Activated CD8-positive, alpha-beta memory T cell treated with anti-CD3 and anti-CD28 coated beads for 4 hours (primary cell): ENCODE data around the gene NCAPG2.

Experiments
- DNase-seq, 2 donors: peaks; one replicate each; pipeline ENCODE4 v3.0.0-alpha.2; 2020; ENCODE audit warnings: low read depth in 2 of 2

Gene NCAPG2

DNA sequence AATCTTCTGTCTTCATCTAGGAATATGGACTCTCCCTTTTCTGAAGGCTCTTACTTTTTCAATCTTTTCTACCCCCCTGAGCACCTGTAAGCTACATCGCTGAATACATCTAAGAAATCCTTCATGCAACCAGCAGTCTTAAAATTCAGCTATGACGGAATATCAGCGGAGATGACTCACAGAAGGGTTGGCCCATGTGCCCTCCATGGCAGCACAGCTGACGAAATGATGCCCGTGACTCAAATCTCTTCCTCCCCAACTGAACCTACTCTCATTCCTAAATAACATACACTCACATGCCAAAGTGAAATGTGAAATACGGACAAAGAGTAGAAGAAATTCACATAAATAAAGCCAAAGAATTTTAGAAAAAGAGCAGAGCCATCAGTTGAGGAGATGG, 30.3 kb upstream of the NCAPG2 start:
- no peak for DNase-seq

DNA sequence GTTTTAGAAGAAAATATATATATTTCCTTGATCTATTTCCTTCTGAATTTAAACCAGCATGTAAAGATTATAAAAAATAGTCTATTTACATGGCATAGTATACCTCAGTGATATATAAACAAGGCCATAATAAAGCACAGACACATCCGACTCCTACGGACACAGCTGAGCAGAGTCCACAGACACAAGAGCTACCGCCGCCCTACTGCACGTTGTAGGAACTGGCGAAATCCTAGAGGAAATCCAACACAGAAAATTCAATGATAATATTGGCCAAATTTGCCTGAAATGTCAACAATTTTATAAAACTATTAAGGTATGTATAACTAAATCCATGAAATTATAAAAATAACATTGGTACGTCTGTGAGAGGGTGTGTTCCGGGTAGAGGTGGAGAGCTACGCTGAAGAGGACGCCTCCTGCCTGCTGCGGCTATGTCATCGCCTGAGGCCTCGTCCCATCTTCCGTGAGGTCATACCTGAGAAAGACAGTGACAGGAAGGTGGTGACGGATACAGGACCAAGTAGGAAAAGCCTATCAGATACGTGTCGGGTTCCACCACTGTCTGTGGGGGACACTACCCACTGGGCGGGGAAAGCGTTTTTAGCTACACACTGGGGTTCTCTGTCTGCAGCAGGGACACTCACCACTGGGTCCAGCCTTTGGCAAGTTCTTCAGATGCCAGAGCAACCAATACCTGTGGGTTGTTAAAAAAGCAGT, 29.3 kb upstream of the NCAPG2 start:
- no peak for DNase-seq

DNA sequence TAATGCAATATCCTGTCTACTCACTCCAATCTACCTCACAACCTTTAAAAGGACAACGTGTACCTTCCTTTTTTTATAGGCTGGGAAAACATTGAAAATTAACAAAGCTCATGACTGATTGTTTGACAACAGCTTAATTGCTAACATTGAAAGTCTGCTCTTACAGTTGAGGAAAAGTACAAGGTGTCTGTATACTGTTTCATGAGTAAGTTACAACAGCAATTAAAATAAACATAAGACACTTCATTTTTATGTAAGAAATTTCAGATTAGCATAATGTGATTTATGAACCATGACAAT, 28.6 kb upstream of the NCAPG2 start:
- DNase-seq: no peak

DNA sequence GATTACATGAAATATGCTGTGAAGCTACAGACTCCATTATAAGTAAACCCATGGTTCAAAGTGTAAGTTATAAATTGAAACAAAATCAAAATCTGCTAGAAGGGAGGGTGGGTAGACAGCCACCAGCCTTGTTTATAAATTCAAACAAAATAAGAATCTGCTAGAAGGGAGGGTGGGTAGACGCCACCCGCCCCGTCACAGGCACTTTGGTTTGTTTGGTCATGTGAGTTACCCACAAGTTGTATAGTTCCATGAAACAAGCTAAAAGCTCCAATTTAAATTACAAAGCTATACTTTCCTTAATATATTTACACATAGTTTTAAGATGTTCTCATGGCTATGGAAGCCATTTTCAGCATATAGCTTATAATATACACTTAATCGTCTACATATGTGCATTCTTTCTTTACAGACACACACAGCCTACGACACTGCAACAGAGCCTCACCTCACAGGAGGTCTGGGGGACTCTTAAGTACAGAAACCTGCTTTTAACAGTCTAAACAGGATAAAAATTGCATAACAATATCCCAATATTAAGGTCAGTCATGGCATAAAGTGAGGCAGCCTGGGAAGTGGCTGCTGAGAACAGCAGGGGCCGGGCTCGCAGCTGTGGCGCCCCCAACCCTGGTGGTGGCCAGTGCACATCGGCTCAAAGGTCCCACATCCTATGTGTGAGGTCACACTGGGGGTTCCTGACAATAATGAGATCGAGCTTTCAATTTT, 28.1 kb upstream of the NCAPG2 start:
- no peak for DNase-seq

DNA sequence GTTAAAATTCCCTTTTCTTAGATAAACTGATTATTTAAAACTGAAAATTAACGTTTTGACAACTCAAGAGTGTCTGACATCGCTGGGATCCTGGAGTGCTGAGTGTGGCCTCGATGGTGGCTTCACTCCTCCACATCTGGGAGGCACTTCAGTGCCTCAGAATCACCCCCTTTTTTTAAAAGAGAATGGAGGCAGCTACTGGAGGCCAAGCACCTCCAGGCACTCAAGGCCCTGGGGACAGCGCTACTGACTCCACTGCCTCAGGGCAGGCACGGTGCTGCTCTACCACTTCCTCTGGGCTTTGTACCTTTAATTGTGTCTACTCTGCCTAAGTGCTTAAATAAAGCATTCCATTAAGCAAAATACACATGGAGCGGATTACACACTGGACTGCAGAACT, 27.2 kb upstream of the NCAPG2 start:
- DNase-seq: no peak

DNA sequence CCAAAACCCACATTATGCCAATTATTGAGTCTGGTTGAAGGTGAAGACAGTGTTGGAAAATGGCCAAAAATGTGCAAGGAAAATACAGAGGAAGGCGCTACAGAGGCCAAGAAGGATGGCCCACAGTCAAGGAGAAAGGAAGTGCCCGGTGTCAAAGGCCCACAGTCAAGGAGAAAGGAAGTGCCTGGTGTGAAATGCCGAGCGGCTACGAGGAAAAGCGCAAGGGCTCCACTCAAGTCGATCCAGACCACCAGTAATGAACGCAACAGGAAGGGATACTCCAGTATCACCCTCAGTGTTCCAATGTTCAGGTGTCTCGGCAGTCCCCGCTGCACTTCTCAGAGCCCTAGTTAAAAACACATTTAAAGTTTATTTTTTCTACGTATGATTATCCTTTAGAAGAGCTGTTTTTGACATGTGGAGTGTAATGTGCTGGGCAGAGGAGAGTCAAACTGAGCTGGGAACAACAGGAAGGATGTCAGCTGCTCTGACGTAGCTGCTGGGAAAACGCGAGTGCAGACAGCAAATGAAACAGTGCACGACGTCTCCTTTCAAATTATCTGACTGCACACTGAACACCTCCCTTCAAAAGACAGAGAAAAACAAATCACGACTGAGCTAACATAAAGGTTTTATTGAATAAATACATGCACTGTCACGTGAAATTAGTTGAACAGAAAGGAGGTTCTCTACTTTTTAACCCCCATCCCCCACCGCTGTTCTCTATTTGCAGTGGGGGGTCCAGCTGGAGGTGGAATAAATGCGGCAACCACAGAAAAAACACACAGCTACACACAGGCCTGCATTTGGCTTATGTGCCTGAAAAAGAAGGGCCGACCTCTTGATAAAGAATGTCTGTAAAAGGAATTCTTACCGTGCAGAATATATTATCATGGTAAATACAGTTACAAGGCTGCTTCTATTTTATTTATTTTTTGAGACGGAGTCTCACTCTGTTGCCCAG, 26.1 kb upstream of the NCAPG2 start:
- DNase-seq: no peak

DNA sequence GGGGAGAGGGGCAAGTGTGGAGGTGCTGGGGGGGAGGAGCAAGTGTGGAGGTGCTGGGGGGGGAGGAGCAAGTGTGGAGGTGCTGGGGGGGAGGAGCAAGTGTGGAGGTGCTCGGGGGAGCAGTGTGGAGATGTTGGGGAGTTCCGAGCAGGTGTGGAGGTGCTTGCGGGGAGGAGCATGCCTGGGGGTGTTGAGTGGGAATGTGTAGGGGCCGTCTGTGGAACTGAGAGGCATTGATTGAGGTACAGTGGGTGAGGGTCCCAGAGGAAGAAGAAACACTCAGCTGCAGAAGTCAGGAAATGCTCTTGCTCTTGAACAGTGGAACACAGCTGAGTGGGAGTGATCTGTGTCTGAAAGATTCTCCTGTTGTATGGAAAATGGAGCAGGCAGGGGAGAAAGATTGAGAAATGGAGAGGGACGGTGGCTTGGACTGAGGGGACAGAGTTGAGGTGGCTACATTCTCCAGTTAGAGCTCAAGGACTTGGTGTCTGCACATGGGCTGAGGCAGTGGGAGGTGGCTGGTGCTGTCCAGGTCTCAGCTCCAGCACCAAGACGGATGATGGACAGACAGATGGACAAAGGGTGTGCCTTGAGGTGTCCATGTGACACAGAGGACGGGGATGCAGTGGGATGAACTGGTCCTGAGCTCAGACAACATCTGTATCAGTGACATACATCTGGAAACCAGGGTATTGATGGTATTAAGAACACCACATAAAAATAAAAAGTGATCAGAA, 25.2 kb upstream of the NCAPG2 start:
- no peak for DNase-seq

DNA sequence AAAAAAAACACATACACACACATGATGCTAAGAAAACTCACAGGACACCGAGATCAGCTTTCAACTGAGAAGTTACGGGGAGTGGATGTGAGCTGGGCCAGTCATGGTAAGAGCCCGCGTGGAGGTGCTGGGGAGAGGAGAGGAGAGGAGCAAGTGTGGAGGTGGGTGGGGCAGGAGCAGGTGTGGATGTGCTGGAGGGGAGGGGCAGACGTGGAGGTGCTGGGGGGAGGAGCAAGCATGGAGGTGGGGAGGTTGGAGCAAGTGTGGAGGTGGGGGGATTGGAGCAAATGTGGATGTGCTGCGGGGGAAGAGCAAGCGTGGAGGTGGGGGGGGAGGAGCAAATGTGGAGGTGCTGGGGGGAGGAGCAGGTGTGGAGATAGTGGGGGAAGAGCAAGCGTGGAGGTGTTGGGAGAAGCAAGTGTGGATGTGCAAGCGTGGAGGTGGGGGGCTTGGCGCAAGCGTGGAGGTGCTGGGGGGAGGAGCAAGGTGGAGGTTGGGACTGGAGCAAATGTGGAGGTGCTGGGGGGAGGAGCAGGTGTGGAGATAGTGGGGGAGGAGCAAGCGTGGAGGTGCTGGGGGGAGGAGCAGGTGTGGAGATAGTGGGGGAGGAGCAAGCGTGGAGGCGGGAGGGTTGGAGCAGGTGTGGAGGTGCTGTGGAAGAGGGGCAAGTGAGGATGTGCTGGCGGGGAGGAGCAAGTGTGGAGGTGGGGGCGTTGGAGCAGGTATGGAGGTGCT, 24.5 kb upstream of the NCAPG2 start:
- DNase-seq: no peak

DNA sequence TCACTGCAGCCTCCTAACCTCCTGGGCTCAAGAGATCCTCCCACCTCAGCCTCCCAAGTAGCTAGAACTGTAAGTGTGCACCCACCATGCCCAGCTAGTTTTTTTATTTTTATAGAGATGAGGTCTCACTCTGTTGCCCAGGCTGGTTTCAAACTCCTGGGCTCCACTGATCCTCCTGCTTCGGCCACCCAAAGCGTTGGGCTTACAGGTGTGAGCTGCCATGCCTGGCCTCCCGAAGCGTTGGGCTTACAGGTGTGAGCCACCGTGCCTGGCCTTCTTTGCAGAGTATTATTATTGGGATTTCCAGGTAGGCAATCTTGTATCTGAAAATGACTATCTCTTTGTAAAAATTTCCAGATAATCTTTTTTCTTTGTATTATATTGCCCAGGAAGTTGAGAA, 23.1 kb upstream of the NCAPG2 start:
- DNase-seq: no peak

DNA sequence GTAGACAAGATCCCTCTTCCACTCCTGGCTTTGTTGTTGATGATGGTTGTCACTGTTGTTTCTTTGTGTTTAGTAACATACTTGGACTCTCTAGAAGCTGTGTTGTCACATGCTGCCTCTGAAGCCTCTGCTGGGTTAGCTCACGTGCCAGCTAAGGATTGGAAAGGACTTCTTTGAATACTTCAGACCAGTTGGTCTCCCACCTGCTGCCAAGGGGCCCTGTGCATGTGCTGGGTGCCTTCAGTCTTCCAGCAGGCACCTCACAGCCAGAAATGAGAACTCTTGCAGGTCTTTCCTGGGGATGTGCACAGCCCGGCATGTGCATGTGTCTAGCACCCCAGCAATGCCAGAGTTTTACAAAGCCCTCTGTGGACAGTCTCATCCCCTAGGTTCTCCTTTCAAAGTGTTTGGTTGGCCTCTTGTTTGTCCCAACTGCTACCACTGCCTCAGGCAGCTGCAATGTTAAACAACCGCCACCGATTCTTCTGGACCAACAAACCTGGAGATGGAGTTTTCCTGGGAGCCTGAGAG, 21.7 kb upstream of the NCAPG2 start:
- no peak for DNase-seq

DNA sequence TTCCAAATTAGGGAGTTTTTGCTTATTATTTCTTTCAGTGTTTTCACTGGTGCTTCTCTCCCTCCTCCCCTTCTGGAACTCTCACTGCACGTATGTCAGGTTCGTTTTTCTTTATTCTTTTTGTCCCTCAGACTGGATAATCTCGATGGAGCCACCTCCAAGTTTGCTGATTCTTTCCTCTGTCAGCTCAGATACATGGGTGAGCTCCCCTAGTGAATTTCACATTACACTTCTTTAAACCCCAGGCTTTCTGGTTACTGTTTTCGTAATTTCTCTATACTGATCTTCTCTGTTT, 20.8 kb upstream of the NCAPG2 start:
- no peak for DNase-seq

DNA sequence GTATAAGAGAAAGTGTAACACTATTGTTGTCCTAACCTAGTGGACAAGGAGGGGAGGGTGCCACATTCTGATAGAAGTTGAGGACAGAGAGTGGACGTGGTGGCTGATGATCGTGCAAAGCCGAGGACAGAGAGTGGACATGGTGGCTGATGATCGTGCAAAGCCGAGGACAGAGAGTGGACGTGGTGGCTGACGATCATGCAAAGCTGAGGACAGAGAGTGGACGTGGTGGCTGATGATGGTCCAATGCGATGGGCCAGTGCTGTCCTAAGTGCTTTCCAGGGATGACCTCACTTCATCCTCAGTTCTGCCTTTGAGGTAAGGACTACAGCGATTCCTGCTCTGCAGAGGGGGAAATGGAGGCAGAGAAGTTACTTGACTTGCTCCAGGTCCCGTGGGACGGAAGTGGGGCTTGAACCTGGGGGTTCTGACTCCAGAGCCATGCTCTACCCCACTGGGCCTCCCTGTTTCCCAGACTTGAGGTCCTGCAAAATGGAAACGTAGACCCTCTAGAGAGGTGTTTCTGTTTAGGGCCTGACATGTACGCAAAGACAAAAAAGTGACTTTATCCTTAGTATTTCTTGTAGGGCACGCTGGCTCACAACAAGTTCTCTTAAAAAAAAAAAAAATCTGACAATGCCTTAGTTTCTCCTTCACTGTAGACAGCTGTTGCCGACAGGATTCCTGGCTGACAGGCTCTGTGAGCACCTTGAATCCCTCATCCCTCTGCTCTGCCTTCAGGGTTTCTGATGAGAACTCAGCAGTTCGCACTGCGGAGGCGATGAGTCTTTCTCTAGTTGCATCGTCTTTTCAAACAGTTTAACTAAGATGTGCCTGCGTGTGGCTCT, 20.3 kb upstream of the NCAPG2 start:
- DNase-seq: no peak

DNA sequence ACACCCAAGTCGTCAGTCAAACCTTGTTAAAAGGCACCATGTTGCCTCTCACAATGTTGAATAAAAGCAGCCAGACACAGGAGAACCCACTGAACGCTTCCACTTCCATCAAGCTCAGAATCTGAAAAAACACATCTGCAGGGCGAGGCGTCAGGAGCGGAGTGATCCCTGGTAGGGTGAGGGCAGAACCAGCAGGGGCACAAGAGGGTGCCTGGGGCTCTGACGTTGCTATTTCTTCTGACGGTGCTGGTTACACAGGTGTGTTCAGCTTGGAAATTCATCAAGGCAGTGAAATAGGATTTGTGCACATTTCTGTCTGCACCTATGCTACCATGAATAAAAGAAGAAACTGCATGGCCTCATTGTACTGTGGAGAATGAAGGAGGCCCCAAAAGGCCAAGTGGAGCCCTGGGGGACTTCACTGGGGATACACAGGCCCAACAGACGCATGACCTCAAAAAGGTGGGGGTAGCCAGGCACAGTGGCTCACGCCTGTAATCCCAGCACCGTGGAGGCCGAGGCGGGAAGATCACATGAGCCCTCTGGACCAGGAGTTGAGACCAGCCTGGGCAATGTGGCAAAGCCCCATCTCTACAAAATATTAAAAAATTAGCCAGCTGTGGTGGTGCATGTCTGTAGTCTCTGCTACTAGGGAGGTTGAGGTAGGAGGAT, 19.2 kb upstream of the NCAPG2 start:
- no peak for DNase-seq

DNA sequence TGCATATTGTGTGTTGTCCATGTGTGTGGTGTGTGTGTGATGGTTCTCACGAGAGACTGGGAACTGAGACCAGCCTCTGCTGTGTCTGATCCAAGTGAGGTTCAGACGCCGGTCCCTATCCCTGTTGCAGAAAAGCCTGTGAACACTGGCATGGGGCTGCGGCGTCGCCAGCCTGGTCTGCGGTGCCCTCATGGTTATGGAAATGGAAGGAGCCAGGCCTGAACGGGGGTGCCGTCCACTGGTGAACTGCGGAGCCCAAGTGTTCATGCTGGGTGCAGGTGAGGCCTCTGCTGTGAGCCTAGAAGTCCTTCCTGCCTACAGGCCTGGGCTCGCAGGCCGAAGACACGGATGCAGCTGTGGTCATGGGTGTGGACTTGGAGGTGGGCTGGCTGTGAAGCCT, 18.7 kb upstream of the NCAPG2 start:
- no peak for DNase-seq

DNA sequence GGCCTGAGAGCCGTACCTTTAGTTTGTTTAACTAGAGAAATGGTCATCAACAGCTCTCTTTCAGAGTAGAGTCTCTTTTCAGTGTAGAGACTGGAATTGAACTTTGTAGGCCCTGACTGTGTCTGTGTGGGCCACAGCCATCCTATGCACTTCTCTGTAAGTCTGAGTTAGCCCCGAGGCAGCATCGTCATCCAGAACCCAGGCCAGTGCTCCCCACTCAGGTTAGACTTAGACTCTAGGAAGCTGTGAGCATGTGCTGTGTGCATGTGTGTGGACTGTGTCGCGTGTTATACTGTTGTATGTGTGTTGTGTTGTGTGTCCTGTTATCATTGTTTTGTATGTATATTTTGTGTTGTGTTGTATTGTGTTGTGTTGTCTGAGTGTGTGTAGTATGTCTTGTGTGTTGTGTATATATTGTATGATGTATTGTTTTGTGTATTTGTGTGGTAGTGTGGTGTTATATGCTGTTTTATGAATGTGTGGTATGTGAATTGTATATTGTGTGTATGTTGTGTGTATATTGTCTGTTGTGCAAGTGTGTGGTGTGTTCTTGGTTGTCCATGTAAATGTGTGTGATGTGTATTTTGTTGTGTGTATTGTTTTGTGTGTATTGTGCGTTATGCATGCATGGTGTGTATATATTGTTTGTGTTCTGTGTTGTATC, 18.1 kb upstream of the NCAPG2 start:
- DNase-seq: no peak

DNA sequence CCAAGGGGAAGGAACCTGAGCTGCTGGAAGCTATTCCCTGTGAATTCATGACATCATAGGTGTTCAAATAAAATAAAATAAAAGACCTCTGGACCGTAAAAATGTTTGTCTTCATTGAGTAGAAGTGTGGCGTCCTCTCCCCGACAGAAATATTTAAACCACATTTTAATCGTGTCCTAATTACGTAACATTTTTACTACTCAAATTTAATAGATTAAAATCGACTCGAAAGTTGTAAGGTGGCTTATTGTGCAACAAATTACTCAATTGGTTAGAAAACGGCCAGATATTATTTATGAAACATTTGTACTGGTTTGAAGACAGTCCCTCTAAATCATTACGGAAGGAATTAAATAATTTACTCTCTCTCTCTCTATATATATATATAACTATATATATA, 15.5 kb upstream of the NCAPG2 start:
- no peak for DNase-seq

DNA sequence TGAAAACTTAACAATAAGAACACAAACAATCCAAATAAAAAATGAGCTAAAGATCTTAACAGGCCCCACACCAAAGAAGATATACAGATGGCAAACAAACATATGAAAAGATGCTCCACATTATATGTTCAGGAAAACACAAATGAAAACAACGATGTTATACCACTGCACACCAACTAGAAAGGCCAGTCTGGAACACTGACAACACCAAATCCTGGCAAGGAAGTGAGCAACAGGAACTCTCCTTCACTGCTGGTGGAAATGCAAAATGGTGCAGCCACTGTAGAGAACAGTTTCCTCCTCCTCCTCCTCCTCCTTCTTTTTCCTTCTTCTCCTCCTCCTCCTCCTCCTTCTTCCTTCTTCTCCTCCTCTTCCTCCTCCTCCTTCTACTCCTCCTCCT, 12.2 kb upstream of the NCAPG2 start:
- DNase-seq: no peak

DNA sequence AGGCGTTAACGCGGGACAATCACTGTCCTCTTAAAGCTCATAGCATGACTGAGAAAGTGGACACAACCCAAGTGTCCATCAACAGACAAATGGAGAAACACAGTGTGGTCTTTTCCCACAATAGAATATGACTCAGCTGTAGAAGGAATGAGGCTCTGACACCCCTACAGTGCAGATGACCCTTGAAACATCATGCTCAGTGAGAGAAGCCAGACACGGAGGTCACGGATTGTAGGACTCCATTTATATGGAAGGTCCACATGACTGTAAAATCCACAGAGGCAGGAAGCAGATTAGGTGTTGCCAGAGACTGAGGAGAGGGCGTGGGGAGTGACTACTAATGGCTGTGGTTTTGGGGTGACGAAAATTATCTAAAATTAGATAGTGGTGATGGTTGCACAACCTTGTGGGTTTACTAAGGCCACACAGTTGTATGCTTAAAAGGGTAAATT, 6.1 kb upstream of the NCAPG2 start:
- DNase-seq: no peak

DNA sequence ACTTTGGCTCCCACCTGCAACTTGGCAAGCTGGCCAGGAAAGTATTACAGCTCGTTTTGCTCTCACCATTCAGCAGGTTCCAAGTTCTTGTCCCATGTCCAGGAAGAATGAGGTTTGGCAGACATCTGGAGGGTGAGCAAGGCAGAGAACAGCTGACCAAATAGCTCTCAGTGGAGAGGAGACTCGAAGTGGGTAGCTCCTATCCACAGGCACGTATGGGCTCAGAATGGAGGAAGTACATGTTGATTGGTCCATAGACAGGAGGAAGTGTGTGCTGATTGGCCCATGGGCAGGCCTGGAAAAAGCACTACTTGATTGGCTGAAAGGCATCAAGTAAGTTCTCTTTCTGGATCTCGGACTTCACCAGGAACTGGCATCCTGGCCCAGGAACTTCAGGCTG, 3.0 kb upstream of the NCAPG2 start:
- DNase-seq: no peak
